Measurements from ENCODE around the gene SUB1.

SUB1 gene

GRCh38 chr5:32621256-32621655, 35.9 kb downstream of the SUB1 start:
- H2BK12ac ChIP-seq (ENCODE audit: low read length) = no peak overlapping the region
- no peak overlapping the region for H3K4ac ChIP-seq (ENCODE audit: low read depth, low read length)
- H4K12ac ChIP-seq (ENCODE audit: low read depth, low read length) = no peak overlapping the region
- H4K8ac ChIP-seq (ENCODE audit: low read depth, low read length) = no peak overlapping the region
- no peak overlapping the region for H3K23ac ChIP-seq (ENCODE audit: low read length)
- H4K91ac ChIP-seq (ENCODE audit: low read depth, low read length) = no peak overlapping the region
- no peak overlapping the region for H3K4me3 ChIP-seq (ENCODE audit: low read depth, low read length)
- no peak overlapping the region for H2BK120ac ChIP-seq (ENCODE audit: insufficient read depth, low read length, poor library complexity)
- WGBS (ENCODE audit: extremely low coverage, insufficient coverage, insufficient read length) = no CpG with 5 or more reads among the region's 8 CpGs
- no peaks in the 10 kb centered on the region for H3K79me2 ChIP-seq (ENCODE audit: control insufficient read depth, insufficient read depth, low read length, poor library complexity)
- no peak overlapping the region for H3K4me2 ChIP-seq (ENCODE audit: low read length)
- H3K36me3 ChIP-seq (ENCODE audit: control insufficient read depth in 1 of 2, insufficient read depth in 2 of 2, low read length in 2 of 2) = no peaks in the 10 kb centered on the region
- DNase-seq = no peak
- H3K79me1 ChIP-seq (ENCODE audit: low read length) = no peaks in the 10 kb centered on the region
- H2BK5ac ChIP-seq (ENCODE audit: low read depth, low read length, poor library complexity) = no peak overlapping the region
- H2AFZ ChIP-seq (ENCODE audit: insufficient read depth, low read length, poor library complexity) = no peak overlapping the region
- no peaks in the 10 kb centered on the region for H3K9me3 ChIP-seq (ENCODE audit: insufficient read depth, low read depth, low read length)
- H2AK5ac ChIP-seq (ENCODE audit: low read length) = no peak overlapping the region
- no peaks in the 10 kb centered on the region for H3K4me1 ChIP-seq (ENCODE audit: control insufficient read depth in 1 of 2, insufficient read depth in 2 of 2, low read length in 2 of 2)
- no peak overlapping the region for H3K18ac ChIP-seq (ENCODE audit: low read length)
- H3K27me3 ChIP-seq (ENCODE audit: insufficient read depth, low read length) = no peaks in the 10 kb centered on the region
- no peak overlapping the region for H3K14ac ChIP-seq (ENCODE audit: low read length)
- no peak overlapping the region for H3K9ac ChIP-seq (ENCODE audit: low read length)
- H3K27ac ChIP-seq (ENCODE audit: low read depth, low read length) = no peak overlapping the region

GRCh38 chr5:32625106-32625505, 39.7 kb downstream of the SUB1 start:
- no peak overlapping the region for H4K12ac ChIP-seq (ENCODE audit: low read depth, low read length)
- no peak overlapping the region for H3K4me3 ChIP-seq (ENCODE audit: low read depth, low read length)
- H3K4ac ChIP-seq (ENCODE audit: low read depth, low read length) = no peak overlapping the region
- no peaks in the 10 kb centered on the region for H3K79me1 ChIP-seq (ENCODE audit: low read length)
- H2BK120ac ChIP-seq (ENCODE audit: insufficient read depth, low read length, poor library complexity) = no peak overlapping the region
- no peaks in the 10 kb centered on the region for H3K27me3 ChIP-seq (ENCODE audit: insufficient read depth, low read length)
- no peak for DNase-seq
- no peak overlapping the region for H2BK5ac ChIP-seq (ENCODE audit: low read depth, low read length, poor library complexity)
- H2AK5ac ChIP-seq (ENCODE audit: low read length) = no peak overlapping the region
- H4K8ac ChIP-seq (ENCODE audit: low read depth, low read length) = no peak overlapping the region
- WGBS (ENCODE audit: extremely low coverage, insufficient coverage, insufficient read length) = no CpG with 5 or more reads among the region's 3 CpGs
- no peak overlapping the region for H3K4me2 ChIP-seq (ENCODE audit: low read length)
- no peak overlapping the region for H3K18ac ChIP-seq (ENCODE audit: low read length)
- no peaks in the 10 kb centered on the region for H3K36me3 ChIP-seq (ENCODE audit: control insufficient read depth in 1 of 2, insufficient read depth in 2 of 2, low read length in 2 of 2)
- no peak overlapping the region for H3K27ac ChIP-seq (ENCODE audit: low read depth, low read length)
- H3K14ac ChIP-seq (ENCODE audit: low read length) = no peak overlapping the region
- no peak overlapping the region for H3K23ac ChIP-seq (ENCODE audit: low read length)
- H3K79me2 ChIP-seq (ENCODE audit: control insufficient read depth, insufficient read depth, low read length, poor library complexity) = no peaks in the 10 kb centered on the region
- peaks cover 0 to 3% of the 10 kb centered on the region in 2 experiments for H3K4me1 ChIP-seq (ENCODE audit: control insufficient read depth in 1 of 2, insufficient read depth in 2 of 2, low read length in 2 of 2)
- no peaks in the 10 kb centered on the region for H3K9me3 ChIP-seq (ENCODE audit: insufficient read depth, low read depth, low read length)
- H3K9ac ChIP-seq (ENCODE audit: low read length) = no peak overlapping the region
- no peak overlapping the region for H4K91ac ChIP-seq (ENCODE audit: low read depth, low read length)
- no peak overlapping the region for H2BK12ac ChIP-seq (ENCODE audit: low read length)
- H2AFZ ChIP-seq (ENCODE audit: insufficient read depth, low read length, poor library complexity) = no peak overlapping the region

DNA sequence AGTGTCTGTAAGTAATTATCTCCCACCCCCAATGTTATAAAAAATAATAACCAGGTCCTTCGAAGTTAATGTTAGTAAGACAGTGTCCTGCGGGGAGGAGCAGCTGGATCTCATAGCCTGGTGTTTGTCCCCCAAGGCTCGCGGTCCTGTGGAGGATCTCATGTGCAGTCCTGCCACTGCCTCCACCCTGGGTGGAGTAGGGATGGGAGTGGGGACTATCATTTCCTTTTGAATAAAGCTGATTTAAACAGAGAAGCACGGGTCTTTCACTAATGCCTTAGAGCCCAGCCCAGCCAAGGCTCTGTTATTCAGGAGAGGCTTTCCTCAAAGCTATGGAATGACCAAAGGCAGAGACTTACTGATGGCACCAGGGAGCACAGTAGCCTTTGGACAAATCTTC, 40.2 kb downstream of the SUB1 start:
- Histone ChIP-seq H2BK120ac (ENCODE audit: insufficient read depth, low read length, poor library complexity) (no peak overlapping the region), H3K27ac (ENCODE audit: low read depth, low read length) (no peak overlapping the region), H4K12ac (ENCODE audit: low read depth, low read length) (no peak overlapping the region), H4K8ac (ENCODE audit: low read depth, low read length) (no peak overlapping the region), H3K4me3 (ENCODE audit: low read depth, low read length) (no peak overlapping the region), H2BK12ac (ENCODE audit: low read length) (no peak overlapping the region), H3K23ac (ENCODE audit: low read length) (no peak overlapping the region), H3K27me3 (ENCODE audit: insufficient read depth, low read length) (no peaks in the 10 kb centered on the region), H3K18ac (ENCODE audit: low read length) (no peak overlapping the region), H4K91ac (ENCODE audit: low read depth, low read length) (no peak overlapping the region), H3K9ac (ENCODE audit: low read length) (no peak overlapping the region), H3K4ac (ENCODE audit: low read depth, low read length) (no peak overlapping the region), H2AK5ac (ENCODE audit: low read length) (no peak overlapping the region), H3K4me1 (ENCODE audit: control insufficient read depth in 1 of 2, insufficient read depth in 2 of 2, low read length in 2 of 2) (peaks cover 0 to 3% of the 10 kb centered on the region in 2 experiments), H3K9me3 (ENCODE audit: insufficient read depth, low read depth, low read length) (no peaks in the 10 kb centered on the region), H2BK5ac (ENCODE audit: low read depth, low read length, poor library complexity) (no peak overlapping the region), H3K79me1 (ENCODE audit: low read length) (no peaks in the 10 kb centered on the region), H3K4me2 (ENCODE audit: low read length) (no peak overlapping the region), H2AFZ (ENCODE audit: insufficient read depth, low read length, poor library complexity) (no peak overlapping the region), H3K79me2 (ENCODE audit: control insufficient read depth, insufficient read depth, low read length, poor library complexity) (no peaks in the 10 kb centered on the region), H3K14ac (ENCODE audit: low read length) (no peak overlapping the region), H3K36me3 (ENCODE audit: control insufficient read depth in 1 of 2, insufficient read depth in 2 of 2, low read length in 2 of 2) (no peaks in the 10 kb centered on the region)
- no peak for DNase-seq
- WGBS (ENCODE audit: extremely low coverage, insufficient coverage, insufficient read length) = no CpG with 5 or more reads among the region's 5 CpGs

GRCh38 chr5:32627219-32627870, 42.0 kb downstream of the SUB1 start:
- no peak overlapping the region for H4K91ac ChIP-seq (ENCODE audit: low read depth, low read length)
- no peak overlapping the region for H3K9ac ChIP-seq (ENCODE audit: low read length)
- no peak overlapping the region for H3K14ac ChIP-seq (ENCODE audit: low read length)
- no peak overlapping the region for H3K27ac ChIP-seq (ENCODE audit: low read depth, low read length)
- H3K4me3 ChIP-seq (ENCODE audit: low read depth, low read length) = no peak overlapping the region
- H2AFZ ChIP-seq (ENCODE audit: insufficient read depth, low read length, poor library complexity) = no peak overlapping the region
- no peak overlapping the region for H4K8ac ChIP-seq (ENCODE audit: low read depth, low read length)
- H3K23ac ChIP-seq (ENCODE audit: low read length) = no peak overlapping the region
- H3K79me1 ChIP-seq (ENCODE audit: low read length) = no peaks in the 10 kb centered on the region
- no peaks in the 10 kb centered on the region for H3K36me3 ChIP-seq (ENCODE audit: control insufficient read depth in 1 of 2, insufficient read depth in 2 of 2, low read length in 2 of 2)
- H3K27me3 ChIP-seq (ENCODE audit: insufficient read depth, low read length) = no peaks in the 10 kb centered on the region
- H3K4me1 ChIP-seq (ENCODE audit: control insufficient read depth in 1 of 2, insufficient read depth in 2 of 2, low read length in 2 of 2) = peaks cover 0 to 3% of the 10 kb centered on the region in 2 experiments
- no peak overlapping the region for H3K4ac ChIP-seq (ENCODE audit: low read depth, low read length)
- peaks cover 3% of the 10 kb centered on the region for H3K9me3 ChIP-seq (ENCODE audit: insufficient read depth, low read depth, low read length)
- no peak overlapping the region for H3K18ac ChIP-seq (ENCODE audit: low read length)
- H2BK120ac ChIP-seq (ENCODE audit: insufficient read depth, low read length, poor library complexity) = no peak overlapping the region
- H2BK5ac ChIP-seq (ENCODE audit: low read depth, low read length, poor library complexity) = no peak overlapping the region
- no peak overlapping the region for H2AK5ac ChIP-seq (ENCODE audit: low read length)
- H4K12ac ChIP-seq (ENCODE audit: low read depth, low read length) = no peak overlapping the region
- no peak overlapping the region for H3K4me2 ChIP-seq (ENCODE audit: low read length)
- no CpG with 5 or more reads among the region's 5 CpGs for WGBS (ENCODE audit: extremely low coverage, insufficient coverage, insufficient read length)
- H2BK12ac ChIP-seq (ENCODE audit: low read length) = no peak overlapping the region
- H3K79me2 ChIP-seq (ENCODE audit: control insufficient read depth, insufficient read depth, low read length, poor library complexity) = no peaks in the 10 kb centered on the region
- DNase-seq = no peak

All from trophoblast cell (in vitro differentiated cells and primary cell).